ENCODE results near the gene DMBX1.

- TF ChIP-seq, protein P1, sequence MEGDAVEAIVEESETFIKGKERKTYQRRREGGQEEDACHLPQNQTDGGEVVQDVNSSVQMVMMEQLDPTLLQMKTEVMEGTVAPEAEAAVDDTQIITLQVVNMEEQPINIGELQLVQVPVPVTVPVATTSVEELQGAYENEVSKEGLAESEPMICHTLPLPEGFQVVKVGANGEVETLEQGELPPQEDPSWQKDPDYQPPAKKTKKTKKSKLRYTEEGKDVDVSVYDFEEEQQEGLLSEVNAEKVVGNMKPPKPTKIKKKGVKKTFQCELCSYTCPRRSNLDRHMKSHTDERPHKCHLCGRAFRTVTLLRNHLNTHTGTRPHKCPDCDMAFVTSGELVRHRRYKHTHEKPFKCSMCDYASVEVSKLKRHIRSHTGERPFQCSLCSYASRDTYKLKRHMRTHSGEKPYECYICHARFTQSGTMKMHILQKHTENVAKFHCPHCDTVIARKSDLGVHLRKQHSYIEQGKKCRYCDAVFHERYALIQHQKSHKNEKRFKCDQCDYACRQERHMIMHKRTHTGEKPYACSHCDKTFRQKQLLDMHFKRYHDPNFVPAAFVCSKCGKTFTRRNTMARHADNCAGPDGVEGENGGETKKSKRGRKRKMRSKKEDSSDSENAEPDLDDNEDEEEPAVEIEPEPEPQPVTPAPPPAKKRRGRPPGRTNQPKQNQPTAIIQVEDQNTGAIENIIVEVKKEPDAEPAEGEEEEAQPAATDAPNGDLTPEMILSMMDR (conservative IDR thresholded peaks at IDR 0.05) = no peak
- no peak for TF ChIP-seq EZH2 (IDR thresholded peaks at IDR 0.05; ENCODE audit: low read depth)
Observed at GRCh38 chr1:46512135-46512791, 22.6 kb downstream of the DMBX1 start.
